22Rv1 (cell line): ENCODE data around the gene ANKS1B.

Experiments used
- CTCF ChIP-seq: fragments of 450-650 bp; IDR thresholded peaks from 2 replicates; pipeline ENCODE4 v1.5.1; 2017; ENCODE audit warnings: mild to moderate bottlenecking
- ZFX ChIP-seq: fragments of 450-650 bp; IDR thresholded peaks from 2 replicates; pipeline ENCODE4 v1.6.1; 2017; ENCODE audit warnings: antibody characterized with exemption, borderline replicate concordance

GRCh38 chr12:99213047-99213446, 771.7 kb downstream of the ANKS1B start:
- TF ChIP-seq CTCF (no peak), ZFX (no peak)
